Transverse colon (tissue), 3 donors: Measurements from ENCODE around the gene THSD4.

Experiments
- CTCF ChIP-seq, 5 experiments: fragments of 200-600 bp in 3 of 5; fragments of 450-650 bp in 2 of 5; sonication (generic) in 3 of 5; IDR thresholded peaks; 1 replicate in 2 of 5; 2 replicates in 3 of 5; pipeline ENCODE4 v1.5.1; 2016 to 2017; ENCODE audit warnings: antibody characterized with exemption in 5 of 5, inconsistent platforms in 3 of 5, mild to moderate bottlenecking in 2 of 5, moderate library complexity in 1 of 5
- POLR2A ChIP-seq: fragments of 450-650 bp; IDR thresholded peaks from one replicate; pipeline ENCODE4 v1.6.1; 2016; ENCODE audit warnings: antibody characterized with exemption, mild to moderate bottlenecking, moderate library complexity

DNA sequence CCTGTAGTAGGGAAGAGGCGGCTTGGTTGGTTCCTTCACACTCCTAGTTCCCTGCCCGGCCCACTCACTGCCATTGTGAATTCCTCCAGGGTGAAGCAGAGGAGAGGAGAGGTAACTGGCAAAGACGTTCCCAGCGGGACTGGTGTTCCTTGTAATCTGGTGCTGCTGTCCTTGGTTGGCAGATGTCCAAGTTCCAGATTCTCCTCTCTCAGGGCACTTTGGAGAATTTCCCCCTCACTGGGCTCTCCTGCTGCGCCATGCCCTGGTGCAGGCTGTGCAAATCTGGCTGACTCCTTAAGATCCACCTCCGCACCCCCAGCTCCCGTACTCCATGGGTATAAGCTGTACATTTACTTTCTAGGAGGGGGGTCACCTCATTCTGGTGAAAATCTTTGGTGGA lies 37.3 kb downstream of the THSD4 start:
- TF ChIP-seq POLR2A (no peak), CTCF (IDR thresholded peaks at IDR 0.05) (no peak)
